A673 (cell line): ENCODE measurements around the gene HMGCR. TPM values are rescaled to one million over a fixed set of nuclear protein-coding genes. Genes with fewer than 3 reads are reported as not detected.

ENCODE experiments used
- BruUV-seq: library from RNA; stranded (reverse); fragments of 400-500 nt; replicated peaks from 2 replicates; lab custom pipeline; 2021; lab: Mats Ljungman, UMichigan
- CTCF ChIA-PET: fragments of 300-600 bp; sonication (Branson Sonifier 250); formaldehyde crosslinking; loops from one replicate; lab custom pipeline; 2022; ENCODE audit warnings: antibody characterized with exemption; lab: Charles Lee
- POLR2A ChIA-PET: fragments of 300-600 bp; sonication (Branson Sonifier 250); formaldehyde crosslinking; loops from one replicate; lab custom pipeline; 2022; ENCODE audit warnings: antibody characterized with exemption; ENCODE audit not compliant: low non-redundant PET; lab: Charles Lee
- DNase-seq: peaks from one replicate; pipeline ENCODE4 v3.0.0-alpha.2; 2015; ENCODE audit warnings: low spot score
- H3K27ac ChIP-seq: fragments of 200-600 bp; sonication (generic); 2 replicates; pipeline ENCODE4 v1.5.1; 2016; ENCODE audit warnings: mixed run types, low read depth, mild to moderate bottlenecking, mixed read lengths, antibody characterized with exemption, low read length; ENCODE audit not compliant: poor library complexity, severe bottlenecking
- H3K27me3 ChIP-seq: fragments of 200-600 bp; sonication (generic); replicated peaks from 2 replicates; pipeline ENCODE4 v1.6.1; 2017; ENCODE audit warnings: mixed run types, low read depth, mild to moderate bottlenecking, mixed read lengths, antibody characterized with exemption, low read length; ENCODE audit not compliant: insufficient read depth, poor library complexity
- H3K36me3 ChIP-seq: fragments of 200-600 bp; sonication (generic); 2 replicates; pipeline ENCODE4 v1.6.1; 2016; ENCODE audit warnings: mixed run types, mild to moderate bottlenecking, mixed read lengths, antibody characterized with exemption, low read length; ENCODE audit not compliant: insufficient read depth, poor library complexity, severe bottlenecking
- H3K4me1 ChIP-seq: fragments of 200-600 bp; sonication (generic); 2 replicates; pipeline ENCODE4 v1.6.1; 2017; ENCODE audit warnings: mixed run types, mild to moderate bottlenecking, mixed read lengths, antibody characterized with exemption, low read length; ENCODE audit not compliant: insufficient read depth, poor library complexity, severe bottlenecking
- H3K4me3 ChIP-seq: fragments of 200-600 bp; sonication (generic); 2 replicates; pipeline ENCODE4 v1.5.1; 2016; ENCODE audit warnings: low read depth, mixed run types, mild to moderate bottlenecking, mixed read lengths, low read length; ENCODE audit not compliant: poor library complexity, severe bottlenecking
- H3K9me3 ChIP-seq: fragments of 200-600 bp; sonication (generic); 2 replicates; pipeline ENCODE4 v1.6.1; 2016; ENCODE audit warnings: mixed run types, low read depth, mild to moderate bottlenecking, mixed read lengths, antibody characterized with exemption, low read length; ENCODE audit not compliant: poor library complexity, severe bottlenecking
- EZH2 ChIP-seq: fragments of 200-600 bp; sonication (generic); IDR thresholded peaks from 2 replicates; pipeline ENCODE4 v1.6.1; 2017; ENCODE audit warnings: borderline replicate concordance, low read depth, mild to moderate bottlenecking, mixed read lengths, antibody characterized with exemption, low read length; ENCODE audit not compliant: poor library complexity, severe bottlenecking
- intact Hi-C: fragments of 100-400 bp; cut with micrococcal nuclease; formaldehyde crosslinking; loops from one replicate; pipeline ENCODE4 v1.10.0; 2022; ENCODE audit not compliant: unreplicated experiment
- total RNA-seq: library from RNA; stranded (reverse); gene quantifications from 2 replicates; pipeline ENCODE4 v1.2.3, GENCODE V29; 2021
- TF ChIP-seq, protein P1 (sequence below): fragments of 300-800, 200-600 bp; sonication (generic); conservative IDR thresholded peaks from 2 replicates; pipeline ENCODE4 v1.5.1; 2017; ENCODE audit warnings: low read depth, mild to moderate bottlenecking, antibody characterized with exemption, low read length, moderate library complexity, mixed read lengths

HMGCR gene
- total RNA-seq, 1 experiment from 2014 or later, result 168 TPM

DNA sequence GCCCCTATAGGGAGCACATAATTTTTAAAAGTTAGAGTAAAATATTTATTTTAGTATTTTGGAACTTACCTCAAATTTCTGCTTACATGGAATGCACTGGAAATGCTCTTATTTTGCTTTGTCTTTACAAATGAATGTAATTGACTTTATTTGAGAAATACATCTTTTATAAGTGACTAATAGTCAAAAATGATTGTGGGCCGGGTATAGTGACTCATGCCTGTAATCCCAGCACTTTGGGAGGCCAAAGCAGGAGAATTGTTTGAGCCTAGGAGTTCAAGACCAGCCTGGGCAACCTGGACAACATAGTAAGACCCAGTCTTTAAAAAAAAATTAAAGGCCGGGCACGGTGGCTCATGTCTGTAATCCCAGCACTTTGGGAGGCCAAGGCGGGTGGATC is 5.8 kb downstream of the HMGCR start:
- no TSS peak for BruUV-seq
- H3K27me3 ChIP-seq, result no peaks in the 10 kb centered on the region
- H3K9me3 ChIP-seq, result no peaks in the 10 kb centered on the region
- H3K4me1 ChIP-seq, result peaks cover 21% of the 10 kb centered on the region
- H3K27ac ChIP-seq, result no peak overlapping the region
- ChIA-PET CTCF (no interaction called here), POLR2A (no interaction called here)
- no peak overlapping the region for H3K4me3 ChIP-seq
- TF ChIP-seq EZH2, result no peak
- TF ChIP-seq, protein P1, sequence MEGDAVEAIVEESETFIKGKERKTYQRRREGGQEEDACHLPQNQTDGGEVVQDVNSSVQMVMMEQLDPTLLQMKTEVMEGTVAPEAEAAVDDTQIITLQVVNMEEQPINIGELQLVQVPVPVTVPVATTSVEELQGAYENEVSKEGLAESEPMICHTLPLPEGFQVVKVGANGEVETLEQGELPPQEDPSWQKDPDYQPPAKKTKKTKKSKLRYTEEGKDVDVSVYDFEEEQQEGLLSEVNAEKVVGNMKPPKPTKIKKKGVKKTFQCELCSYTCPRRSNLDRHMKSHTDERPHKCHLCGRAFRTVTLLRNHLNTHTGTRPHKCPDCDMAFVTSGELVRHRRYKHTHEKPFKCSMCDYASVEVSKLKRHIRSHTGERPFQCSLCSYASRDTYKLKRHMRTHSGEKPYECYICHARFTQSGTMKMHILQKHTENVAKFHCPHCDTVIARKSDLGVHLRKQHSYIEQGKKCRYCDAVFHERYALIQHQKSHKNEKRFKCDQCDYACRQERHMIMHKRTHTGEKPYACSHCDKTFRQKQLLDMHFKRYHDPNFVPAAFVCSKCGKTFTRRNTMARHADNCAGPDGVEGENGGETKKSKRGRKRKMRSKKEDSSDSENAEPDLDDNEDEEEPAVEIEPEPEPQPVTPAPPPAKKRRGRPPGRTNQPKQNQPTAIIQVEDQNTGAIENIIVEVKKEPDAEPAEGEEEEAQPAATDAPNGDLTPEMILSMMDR, result no peak
- no peak for DNase-seq
- intact Hi-C loops, result no loop called here
- H3K36me3 ChIP-seq, result peaks cover 68% of the 10 kb centered on the region

DNA sequence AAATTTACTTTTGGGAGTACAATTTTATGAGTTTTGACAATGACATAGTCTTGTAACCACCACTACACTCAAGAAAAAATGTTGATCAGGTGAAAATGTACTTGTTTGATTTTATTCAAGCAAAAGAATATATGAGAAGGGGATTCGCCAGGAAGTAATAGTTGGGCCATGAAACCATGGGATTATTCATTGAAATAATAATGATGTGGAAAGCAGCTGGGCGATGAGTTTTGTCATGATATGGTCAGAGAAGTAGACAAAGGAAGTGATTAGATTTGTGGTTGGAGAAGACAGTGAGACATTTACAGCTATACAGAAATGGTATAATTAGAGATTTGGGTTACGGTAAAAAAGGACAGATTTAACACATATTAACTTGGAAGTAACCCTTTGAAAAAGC is 11.2 kb downstream of the HMGCR start:
- H3K27ac ChIP-seq, result no peak overlapping the region
- H3K4me3 ChIP-seq, result no peak overlapping the region
- intact Hi-C loops, result no loop called here
- peaks cover 100% of the 10 kb centered on the region for H3K36me3 ChIP-seq
- TF ChIP-seq, protein P1, result no peak
- no peak for TF ChIP-seq EZH2
- BruUV-seq, result no TSS peak
- CTCF ChIA-PET, result no interaction called here
- H3K4me1 ChIP-seq, result no peaks in the 10 kb centered on the region
- DNase-seq, result no peak
- POLR2A ChIA-PET, result no interaction called here
- H3K27me3 ChIP-seq, result no peaks in the 10 kb centered on the region
- no peaks in the 10 kb centered on the region for H3K9me3 ChIP-seq

DNA sequence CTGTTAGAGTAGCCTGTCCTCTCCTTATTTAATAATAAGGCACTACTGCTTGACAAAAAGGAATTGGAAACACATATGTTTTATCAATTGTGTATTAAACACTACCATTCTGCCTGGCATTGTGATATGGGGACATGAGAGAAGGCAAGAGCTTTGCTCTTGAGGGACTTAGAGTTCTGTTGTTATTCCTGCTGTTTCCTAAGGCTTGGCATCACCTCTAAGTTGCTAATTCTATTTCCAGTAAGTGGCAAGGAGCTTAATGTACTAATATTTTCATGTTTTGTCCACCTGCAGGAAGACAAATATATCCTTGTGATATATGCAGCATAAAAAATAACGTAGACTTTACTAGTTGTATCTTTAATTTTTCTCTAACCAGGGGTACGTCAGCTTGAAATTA is 12.6 kb downstream of the HMGCR start:
- Histone ChIP-seq H3K36me3 (peaks cover 99% of the 10 kb centered on the region), H3K27me3 (no peaks in the 10 kb centered on the region), H3K4me1 (no peaks in the 10 kb centered on the region), H3K4me3 (no peak overlapping the region), H3K9me3 (no peaks in the 10 kb centered on the region), H3K27ac (no peak overlapping the region)
- DNase-seq, result no peak
- BruUV-seq, result no TSS peak
- intact Hi-C loops, result no loop called here
- ChIA-PET CTCF (no interaction called here), POLR2A (interaction anchor here (0.6 kb wide), 1 partner anchor 51 kb away, joined by 3 read pairs; no protein-coding TSS in a partner anchor)
- TF ChIP-seq, protein P1, result no peak
- no peak for TF ChIP-seq EZH2
